Activated CD8-positive, alpha-beta T cell treated with anti-CD3 and anti-CD28 coated beads for 36 hours (primary cell): ENCODE measurements around the gene EMX1. TPM values are rescaled to one million over a fixed set of nuclear protein-coding genes. Genes with fewer than 3 reads are reported as not detected.
A peak's percentile ranks its signal among the peaks of the same experiment; 100 is the strongest.

Experiments
- ATAC-seq: fragments of 200-7000 bp; cut with Tn5 transposase; one replicate; pipeline ENCODE4 v1.10.0; 2021; ENCODE audit warnings: mild to moderate bottlenecking, moderate library complexity
- CTCF ChIA-PET: fragments of 350-600 bp; sonication (Branson Sonifier 250); formaldehyde crosslinking; loops from one replicate; lab custom pipeline; 2021; ENCODE audit warnings: antibody characterized with exemption; lab: Charles Lee
- POLR2A ChIA-PET: fragments of 350-600 bp; sonication (Branson Sonifier 250); formaldehyde crosslinking; loops from one replicate; lab custom pipeline; 2021; ENCODE audit warnings: antibody characterized with exemption; lab: Charles Lee
- DNase-seq: peaks from one replicate; pipeline ENCODE4 v3.0.0-alpha.2; 2020
- H3K27ac Mint-ChIP-seq: one replicate; pipeline ENCODE4 v1.8.0; 2021; ENCODE audit warnings: mild to moderate bottlenecking, mixed read lengths
- H3K27me3 Mint-ChIP-seq: one replicate; pipeline ENCODE4 v1.8.0; 2021; ENCODE audit warnings: mixed read lengths
- H3K36me3 Mint-ChIP-seq: one replicate; pipeline ENCODE4 v1.8.0; 2021; ENCODE audit warnings: low read depth, mixed read lengths
- H3K4me1 Mint-ChIP-seq: one replicate; pipeline ENCODE4 v1.8.0; 2021; ENCODE audit warnings: low read depth, mixed read lengths
- H3K4me3 Mint-ChIP-seq: one replicate; pipeline ENCODE4 v1.8.0; 2021; ENCODE audit warnings: mild to moderate bottlenecking, moderate library complexity, mixed read lengths
- H3K9me3 Mint-ChIP-seq: one replicate; pipeline ENCODE4 v1.8.0; 2021; ENCODE audit warnings: mixed read lengths
- CTCF ChIP-seq: fragments of 200-600 bp; IDR thresholded peaks from one replicate; pipeline ENCODE4 v1.8.0; 2022; ENCODE audit warnings: antibody characterized with exemption, mild to moderate bottlenecking
- intact Hi-C: fragments of 100-400 bp; cut with micrococcal nuclease; formaldehyde crosslinking; loops from one replicate; pipeline ENCODE4 v1.10.0; 2022
- total RNA-seq, 2 experiments: library from RNA; stranded (reverse); gene quantifications; one replicate each; pipeline ENCODE4 v1.2.3, GENCODE V29; 2021

EMX1 gene
- total RNA-seq, 2 experiments from 2014 or later: not detected

- CTCF ChIA-PET: interaction anchor here (1.2 to 3.3 kb wide), 5 partner anchors 9 to 56 kb away, joined by 3 to 23 read pairs (median 6); partner anchors contain the start of gene SPR
- no peaks in the 10 kb centered on the region for H3K9me3 Mint-ChIP-seq
- DNase-seq: no peak
Measured at GRCh38 chr2:72917877-72918553, 696 bp downstream of the EMX1 start.

GRCh38 chr2:72919414-72920317, 2.3 kb downstream of the EMX1 start:
- DNase-seq (no peak), ATAC-seq (no peak)
- H3K27ac Mint-ChIP-seq: no peak overlapping the region
- H3K4me1 Mint-ChIP-seq: peaks cover 33% of the 10 kb centered on the region
- POLR2A ChIA-PET: no interaction called here
- H3K36me3 Mint-ChIP-seq: no peaks in the 10 kb centered on the region
- intact Hi-C loops: no loop called here
- H3K9me3 Mint-ChIP-seq: no peaks in the 10 kb centered on the region
- H3K4me3 Mint-ChIP-seq: no peak overlapping the region
- CTCF ChIA-PET: interaction anchor here (2.1 to 3.3 kb wide), 2 partner anchors 26 to 27 kb away, joined by 10 to 23 read pairs; no protein-coding TSS in a partner anchor
- peaks cover 74% of the 10 kb centered on the region for H3K27me3 Mint-ChIP-seq
- TF ChIP-seq CTCF: no peak

More at GRCh38 chr2:72917877-72918553, 696 bp downstream of the EMX1 start:
- peak; percentile 23 for ATAC-seq
- Mint-ChIP-seq H3K4me1 (peaks cover 31% of the 10 kb centered on the region), H3K4me3 (peak overlapping the region; percentile 41), H3K27ac (no peak overlapping the region), H3K27me3 (peaks cover 80% of the 10 kb centered on the region), H3K36me3 (no peaks in the 10 kb centered on the region)
- POLR2A ChIA-PET: interaction anchor here (0.8 kb wide), 1 partner anchor 8 kb away, joined by 4 read pairs; no protein-coding TSS in a partner anchor
- intact Hi-C loops: no loop called here
- TF ChIP-seq CTCF: no peak

GRCh38 chr2:72920318-72921087, 3.2 kb downstream of the EMX1 start:
- TF ChIP-seq CTCF: no peak
- POLR2A ChIA-PET: no interaction called here
- H3K4me3 Mint-ChIP-seq: peak overlapping the region; percentile 49
- no peaks in the 10 kb centered on the region for H3K36me3 Mint-ChIP-seq
- H3K27ac Mint-ChIP-seq: no peak overlapping the region
- CTCF ChIA-PET: interaction anchor here (2.1 kb wide), 1 partner anchor 27 kb away, joined by 10 read pairs; no protein-coding TSS in a partner anchor
- peak; percentile 18 for ATAC-seq
- peaks cover 26% of the 10 kb centered on the region for H3K4me1 Mint-ChIP-seq
- intact Hi-C loops: no loop called here
- H3K27me3 Mint-ChIP-seq: peaks cover 71% of the 10 kb centered on the region
- DNase-seq: peak; percentile 43
- no peaks in the 10 kb centered on the region for H3K9me3 Mint-ChIP-seq

GRCh38 chr2:72921088-72921851, 4.0 kb downstream of the EMX1 start:
- H3K9me3 Mint-ChIP-seq: no peaks in the 10 kb centered on the region
- H3K4me3 Mint-ChIP-seq: no peak overlapping the region
- CTCF ChIA-PET: interaction anchor here (2.1 kb wide), 1 partner anchor 28 kb away, joined by 10 read pairs; no protein-coding TSS in a partner anchor
- TF ChIP-seq CTCF: no peak
- H3K36me3 Mint-ChIP-seq: no peaks in the 10 kb centered on the region
- H3K27ac Mint-ChIP-seq: no peak overlapping the region
- intact Hi-C loops: no loop called here
- H3K4me1 Mint-ChIP-seq: peaks cover 24% of the 10 kb centered on the region
- H3K27me3 Mint-ChIP-seq: peaks cover 71% of the 10 kb centered on the region
- DNase-seq (no peak), ATAC-seq (no peak)
- POLR2A ChIA-PET: no interaction called here
